IMR-90 (cell line): ENCODE results near the gene VWA5A. TPM values are rescaled to one million over a fixed set of nuclear protein-coding genes. Genes with fewer than 3 reads are reported as not detected.

Source experiments
- ATAC-seq: fragments of 200-7000 bp; cut with Tn5 transposase; 2 replicates; pipeline ENCODE4 v1.9.1; 2020; ENCODE audit warnings: low read depth, mild to moderate bottlenecking, moderate library complexity
- BruUV-seq: library from RNA; stranded (reverse); fragments of 400-500 nt; replicated peaks from 2 replicates; lab custom pipeline; 2021; lab: Mats Ljungman, UMichigan
- CTCF ChIA-PET: fragments of 300-600 bp; formaldehyde crosslinking; extraction: SDS; loops from one replicate; lab custom pipeline; 2021; ENCODE audit warnings: antibody characterized with exemption; lab: Yijun Ruan, JAX
- POLR2A ChIA-PET: fragments of 300-600 bp; sonication (Branson Sonifier 250); formaldehyde crosslinking; loops from one replicate; lab custom pipeline; 2022; ENCODE audit warnings: antibody characterized with exemption; ENCODE audit not compliant: unreplicated experiment; lab: Charles Lee
- DNase-seq: peaks from one replicate; pipeline ENCODE4 v3.0.0; 2013
- H2AFZ ChIP-seq: replicated peaks from 2 replicates; pipeline ENCODE3; 2013; ENCODE audit warnings: low read length, mild to moderate bottlenecking; ENCODE audit not compliant: poor library complexity
- H2AK5ac ChIP-seq: 2 replicates; pipeline ENCODE4 v1.6.1; 2013; ENCODE audit warnings: low read depth, low read length, inconsistent platforms
- H2AK9ac ChIP-seq: replicated peaks from 2 replicates; pipeline ENCODE3; 2013; ENCODE audit warnings: mild to moderate bottlenecking, low read depth, low read length, moderate library complexity; ENCODE audit not compliant: poor library complexity
- H2BK120ac ChIP-seq: 2 replicates; pipeline ENCODE4 v1.6.1; 2013; ENCODE audit warnings: low read depth, low read length, inconsistent platforms
- H2BK15ac ChIP-seq: 3 replicates; pipeline ENCODE4 v1.6.1; 2013; ENCODE audit warnings: low read depth, low read length, inconsistent platforms
- H2BK20ac ChIP-seq: 2 replicates; pipeline ENCODE4 v1.6.1; 2013; ENCODE audit warnings: low read depth, mild to moderate bottlenecking, inconsistent platforms, low read length, moderate library complexity
- H2BK5ac ChIP-seq: 2 replicates; pipeline ENCODE4 v1.6.1; 2013; ENCODE audit warnings: mild to moderate bottlenecking, low read depth, low read length, inconsistent platforms; ENCODE audit not compliant: poor library complexity, severe bottlenecking
- H3K14ac ChIP-seq: replicated peaks from 2 replicates; pipeline ENCODE4 v1.6.1; 2013; ENCODE audit warnings: low read depth, low read length, inconsistent platforms
- H3K18ac ChIP-seq: 2 replicates; pipeline ENCODE4 v1.6.1; 2013; ENCODE audit warnings: low read depth, low read length, control low read depth
- H3K23ac ChIP-seq: 2 replicates; pipeline ENCODE4 v1.6.1; 2013; ENCODE audit warnings: low read depth, low read length, inconsistent platforms
- H3K27ac ChIP-seq: 2 replicates; pipeline ENCODE4 v1.5.1; 2013; ENCODE audit warnings: mild to moderate bottlenecking, control low read depth, low read length; ENCODE audit not compliant: insufficient read depth
- H3K27me3 ChIP-seq: 2 replicates; pipeline ENCODE4 v1.6.1; 2013; ENCODE audit warnings: low read length; ENCODE audit not compliant: control insufficient read depth, insufficient read depth
- H3K36me3 ChIP-seq: 2 replicates; pipeline ENCODE4 v1.6.1; 2013; ENCODE audit warnings: low read length, mixed read lengths; ENCODE audit not compliant: control insufficient read depth, insufficient read depth
- H3K4ac ChIP-seq: 2 replicates; pipeline ENCODE4 v1.6.1; 2013; ENCODE audit warnings: low read depth, low read length, inconsistent platforms
- H3K4me1 ChIP-seq: 2 replicates; pipeline ENCODE4 v1.6.1; 2013; ENCODE audit warnings: low read length, mixed read lengths; ENCODE audit not compliant: control insufficient read depth, insufficient read depth
- H3K4me2 ChIP-seq: 2 replicates; pipeline ENCODE4 v1.6.1; 2013; ENCODE audit warnings: low read depth, mild to moderate bottlenecking, control low read depth, low read length, moderate library complexity
- H3K4me3 ChIP-seq: 2 replicates; pipeline ENCODE4 v1.5.1; 2013; ENCODE audit warnings: low read depth, mild to moderate bottlenecking, control low read depth, low read length, moderate library complexity; ENCODE audit not compliant: insufficient read depth
- H3K56ac ChIP-seq: 2 replicates; pipeline ENCODE4 v1.6.1; 2013; ENCODE audit warnings: low read length, inconsistent platforms; ENCODE audit not compliant: insufficient read depth; ENCODE audit errors: extremely low read depth
- H3K79me1 ChIP-seq, 2 experiments: 2 replicates each; pipeline ENCODE4 v1.6.1; 2013; ENCODE audit warnings: low read length in 2 of 2, inconsistent platforms in 1 of 2, low read depth in 1 of 2
- H3K9ac ChIP-seq: 2 replicates; pipeline ENCODE4 v1.6.1; 2013; ENCODE audit warnings: low read depth, low read length, control low read depth
- H3K9me1 ChIP-seq: 2 replicates; pipeline ENCODE4 v1.6.1; 2013; ENCODE audit warnings: low read length, inconsistent platforms; ENCODE audit not compliant: insufficient read depth
- H3K9me3 ChIP-seq: 2 replicates; pipeline ENCODE4 v1.6.1; 2013; ENCODE audit warnings: low read length; ENCODE audit not compliant: control insufficient read depth, insufficient read depth
- H4K20me1 ChIP-seq: 2 replicates; pipeline ENCODE4 v1.6.1; 2013; ENCODE audit warnings: low read length, inconsistent platforms; ENCODE audit not compliant: insufficient read depth
- H4K5ac ChIP-seq: 2 replicates; pipeline ENCODE4 v1.6.1; 2013; ENCODE audit warnings: mild to moderate bottlenecking, low read depth, low read length, control low read depth
- H4K8ac ChIP-seq, 2 experiments: 2 replicates each; pipeline ENCODE4 v1.6.1; 2013; ENCODE audit warnings: low read depth in 2 of 2, low read length in 2 of 2, control low read depth in 1 of 2, inconsistent platforms in 1 of 2
- H4K91ac ChIP-seq: 2 replicates; pipeline ENCODE4 v1.6.1; 2013; ENCODE audit warnings: low read depth, low read length, inconsistent platforms; ENCODE audit not compliant: insufficient read depth
- BHLHE40 ChIP-seq: fragments of 150-350 bp; IDR thresholded peaks from 2 replicates; pipeline ENCODE4 v1.6.1; 2016; ENCODE audit warnings: mild to moderate bottlenecking, low read depth, low read length
- CEBPB ChIP-seq: IDR thresholded peaks from 2 replicates; pipeline ENCODE4 v1.6.1; 2012; ENCODE audit warnings: low read depth, low read length, improper control_type of control experiment
- CHD1 ChIP-seq: IDR thresholded peaks from 2 replicates; pipeline ENCODE4 v1.6.1; 2012; ENCODE audit warnings: low read depth, low read length, improper control_type of control experiment
- FOS ChIP-seq: fragments of 150-350 bp; IDR thresholded peaks from 2 replicates; pipeline ENCODE4 v1.6.1; 2016; ENCODE audit warnings: low read depth, low read length
- MAFK ChIP-seq: IDR thresholded peaks from 2 replicates; pipeline ENCODE4 v1.6.1; 2012; ENCODE audit warnings: low read depth, low read length, improper control_type of control experiment
- MAZ ChIP-seq: IDR thresholded peaks from 2 replicates; pipeline ENCODE4 v1.6.1; 2012; ENCODE audit warnings: low read depth, mild to moderate bottlenecking, low read length, improper control_type of control experiment, moderate library complexity, borderline replicate concordance
- MXI1 ChIP-seq: IDR thresholded peaks from 2 replicates; pipeline ENCODE4 v1.6.1; 2012; ENCODE audit warnings: low read depth, mild to moderate bottlenecking, low read length, moderate library complexity, borderline replicate concordance
- NFE2L2 ChIP-seq: fragments of 150-350 bp; IDR thresholded peaks from 2 replicates; pipeline ENCODE4 v1.6.1; 2016; ENCODE audit warnings: low read depth, mild to moderate bottlenecking, low read length
- POLR2A ChIP-seq: IDR thresholded peaks from 2 replicates; pipeline ENCODE4 v1.6.1; 2012; ENCODE audit warnings: mild to moderate bottlenecking, low read depth, low read length
- RAD21 ChIP-seq: IDR thresholded peaks from 2 replicates; pipeline ENCODE4 v1.6.1; 2012; ENCODE audit warnings: low read length, improper control_type of control experiment
- RCOR1 ChIP-seq: IDR thresholded peaks from 2 replicates; pipeline ENCODE4 v1.6.1; 2012; ENCODE audit warnings: mild to moderate bottlenecking, low read length, improper control_type of control experiment; ENCODE audit not compliant: insufficient replicate concordance
- RFX5 ChIP-seq: IDR thresholded peaks from 2 replicates; pipeline ENCODE4 v1.8.0; 2012; ENCODE audit warnings: low read depth, mild to moderate bottlenecking, low read length, moderate library complexity
- SMC3 ChIP-seq: fragments of 150-350 bp; IDR thresholded peaks from 2 replicates; pipeline ENCODE4 v1.6.1; 2016; ENCODE audit warnings: low read depth, mild to moderate bottlenecking, antibody characterized with exemption, low read length, moderate library complexity
- WGBS, 2 experiments: methylation state at CpG; one replicate each; pipeline versions ENCODE4 v1.1.5 to v1.1.7; 2013; ENCODE audit warnings: missing lambda C conversion rate in 2 of 2; ENCODE audit not compliant: insufficient read length in 1 of 2; ENCODE audit errors: extremely low coverage in 2 of 2; 5-methylcytosine and 5-hydroxymethylcytosine counted together
- dilution Hi-C: fragments of 300-500 bp; cut with HindIII; formaldehyde crosslinking; loops from one replicate; pipeline ENCODE4 v1.14.3; 2018; ENCODE audit warnings: low sequenced_read_pairs; ENCODE audit not compliant: unreplicated experiment
- in situ Hi-C: fragments of 300-500 bp; cut with MboI; formaldehyde crosslinking; loops from 3 replicates; pipeline ENCODE4 v1.14.3; 2019; ENCODE audit warnings: low sequenced_read_pairs, inconsistent platforms, mixed read lengths
- intact Hi-C: fragments of 100-400 bp; cut with micrococcal nuclease; formaldehyde crosslinking; loops from 2 replicates; pipeline ENCODE4 v1.10.0; 2022
- polyA plus RNA-seq, 3 experiments: library from polyadenylated mRNA; depleted of rRNA; stranded (reverse); fragments of >200 nt; gene quantifications; 2 replicates each; pipeline ENCODE4 v1.2.3, GENCODE V29; 2012; ENCODE audit warnings: low replicate concordance in 1 of 3
- total RNA-seq: library from RNA; depleted of rRNA; stranded (reverse); fragments of >200 nt; gene quantifications from 2 replicates; pipeline ENCODE4 v1.2.3, GENCODE V29; 2012
- TF ChIP-seq, protein P1 (sequence below): fragments of 150-350 bp; IDR thresholded peaks from 2 replicates; pipeline ENCODE4 v1.6.1; 2017; ENCODE audit warnings: mild to moderate bottlenecking, antibody characterized with exemption, low read length, low read depth
- TF ChIP-seq, protein P2 (sequence below): conservative IDR thresholded peaks from 2 replicates; pipeline ENCODE4 v1.5.1; 2012; ENCODE audit warnings: mild to moderate bottlenecking, low read depth, low read length, improper control_type of control experiment
- TF ChIP-seq, protein P3 (sequence below): fragments of 150-350 bp; IDR thresholded peaks from 2 replicates; pipeline ENCODE4 v1.6.1; 2016; ENCODE audit warnings: low read depth, mild to moderate bottlenecking, low read length, moderate library complexity, borderline replicate concordance

Gene VWA5A
- total and polyA plus RNA-seq, 2 of the 4 experiments (the other 2 are of a cell fraction), result 5.6 to 6.8 TPM

DNA sequence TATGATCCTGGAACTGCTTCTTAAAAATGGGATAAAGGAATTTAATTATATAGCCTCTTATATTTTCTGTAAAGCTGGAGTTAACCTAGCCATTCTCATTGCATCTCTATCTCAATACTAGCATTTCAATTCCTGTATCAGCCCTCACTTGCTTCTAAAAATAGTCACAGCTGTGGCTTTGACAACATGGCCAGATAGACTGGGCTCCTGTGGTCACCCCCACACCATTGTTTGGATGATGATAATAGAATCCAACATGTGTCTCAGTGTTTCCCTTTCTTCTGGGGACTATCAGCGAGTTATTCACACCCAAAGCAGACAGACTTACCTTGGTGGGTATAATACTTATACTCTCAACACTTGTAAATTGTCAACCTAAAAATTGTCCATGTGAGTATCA, 6.9 kb downstream of the VWA5A start:
- BruUV-seq, result no TSS peak
- H3K4ac ChIP-seq, result no peak overlapping the region
- H3K14ac ChIP-seq, result no peak overlapping the region
- DNase-seq (no peak), ATAC-seq (no peak)
- H2AK9ac ChIP-seq, result no peak overlapping the region
- H2AFZ ChIP-seq, result no peak overlapping the region
- H2BK15ac ChIP-seq, result no peak overlapping the region
- in situ Hi-C loops, result no loop called here
- no peaks in the 10 kb centered on the region for H3K4me1 ChIP-seq
- no peak overlapping the region for H3K4me3 ChIP-seq
- WGBS, 2 experiments, result no CpG with 5 or more reads among the region's 1 CpG
- dilution Hi-C loops, result no loop called here
- CTCF ChIA-PET, result interaction anchor here (0.7 to 1.8 kb wide), 2 partner anchors 52 to 281 kb away, joined by 3 to 6 read pairs; no protein-coding TSS in a partner anchor
- no peak overlapping the region for H2BK20ac ChIP-seq
- H4K5ac ChIP-seq, result no peak overlapping the region
- TF ChIP-seq CEBPB (no peak), FOS (no peak), POLR2A (no peak), RAD21 (no peak), MXI1 (no peak), MAZ (no peak), RFX5 (no peak), BHLHE40 (no peak), CHD1 (no peak), NFE2L2 (no peak), MAFK (no peak), SMC3 (no peak), RCOR1 (no peak)
- TF ChIP-seq, protein P1, sequence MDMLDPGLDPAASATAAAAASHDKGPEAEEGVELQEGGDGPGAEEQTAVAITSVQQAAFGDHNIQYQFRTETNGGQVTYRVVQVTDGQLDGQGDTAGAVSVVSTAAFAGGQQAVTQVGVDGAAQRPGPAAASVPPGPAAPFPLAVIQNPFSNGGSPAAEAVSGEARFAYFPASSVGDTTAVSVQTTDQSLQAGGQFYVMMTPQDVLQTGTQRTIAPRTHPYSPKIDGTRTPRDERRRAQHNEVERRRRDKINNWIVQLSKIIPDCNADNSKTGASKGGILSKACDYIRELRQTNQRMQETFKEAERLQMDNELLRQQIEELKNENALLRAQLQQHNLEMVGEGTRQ, result no peak
- TF ChIP-seq, protein P2, sequence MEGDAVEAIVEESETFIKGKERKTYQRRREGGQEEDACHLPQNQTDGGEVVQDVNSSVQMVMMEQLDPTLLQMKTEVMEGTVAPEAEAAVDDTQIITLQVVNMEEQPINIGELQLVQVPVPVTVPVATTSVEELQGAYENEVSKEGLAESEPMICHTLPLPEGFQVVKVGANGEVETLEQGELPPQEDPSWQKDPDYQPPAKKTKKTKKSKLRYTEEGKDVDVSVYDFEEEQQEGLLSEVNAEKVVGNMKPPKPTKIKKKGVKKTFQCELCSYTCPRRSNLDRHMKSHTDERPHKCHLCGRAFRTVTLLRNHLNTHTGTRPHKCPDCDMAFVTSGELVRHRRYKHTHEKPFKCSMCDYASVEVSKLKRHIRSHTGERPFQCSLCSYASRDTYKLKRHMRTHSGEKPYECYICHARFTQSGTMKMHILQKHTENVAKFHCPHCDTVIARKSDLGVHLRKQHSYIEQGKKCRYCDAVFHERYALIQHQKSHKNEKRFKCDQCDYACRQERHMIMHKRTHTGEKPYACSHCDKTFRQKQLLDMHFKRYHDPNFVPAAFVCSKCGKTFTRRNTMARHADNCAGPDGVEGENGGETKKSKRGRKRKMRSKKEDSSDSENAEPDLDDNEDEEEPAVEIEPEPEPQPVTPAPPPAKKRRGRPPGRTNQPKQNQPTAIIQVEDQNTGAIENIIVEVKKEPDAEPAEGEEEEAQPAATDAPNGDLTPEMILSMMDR, result no peak
- TF ChIP-seq, protein P3, sequence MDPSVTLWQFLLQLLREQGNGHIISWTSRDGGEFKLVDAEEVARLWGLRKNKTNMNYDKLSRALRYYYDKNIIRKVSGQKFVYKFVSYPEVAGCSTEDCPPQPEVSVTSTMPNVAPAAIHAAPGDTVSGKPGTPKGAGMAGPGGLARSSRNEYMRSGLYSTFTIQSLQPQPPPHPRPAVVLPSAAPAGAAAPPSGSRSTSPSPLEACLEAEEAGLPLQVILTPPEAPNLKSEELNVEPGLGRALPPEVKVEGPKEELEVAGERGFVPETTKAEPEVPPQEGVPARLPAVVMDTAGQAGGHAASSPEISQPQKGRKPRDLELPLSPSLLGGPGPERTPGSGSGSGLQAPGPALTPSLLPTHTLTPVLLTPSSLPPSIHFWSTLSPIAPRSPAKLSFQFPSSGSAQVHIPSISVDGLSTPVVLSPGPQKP, result no peak
- H3K9me1 ChIP-seq, result peaks cover 2% of the 10 kb centered on the region; the same call in 1 of the 2 replicates
- H4K20me1 ChIP-seq, result no peaks in the 10 kb centered on the region
- no peak overlapping the region for H3K9ac ChIP-seq
- no peak overlapping the region for H3K23ac ChIP-seq
- H3K27me3 ChIP-seq, result no peaks in the 10 kb centered on the region
- no peak overlapping the region for H3K18ac ChIP-seq
- H3K9me3 ChIP-seq, result no peaks in the 10 kb centered on the region
- H3K27ac ChIP-seq, result no peak overlapping the region
- H3K36me3 ChIP-seq, result peaks cover 24% of the 10 kb centered on the region
- H2BK120ac ChIP-seq, result no peak overlapping the region
- POLR2A ChIA-PET, result no interaction called here
- H3K4me2 ChIP-seq, result no peak overlapping the region
- H4K91ac ChIP-seq, result no peak overlapping the region
- H4K8ac ChIP-seq, result no peak overlapping the region
- H2AK5ac ChIP-seq, result no peak overlapping the region
- no peaks in the 10 kb centered on the region for H3K79me1 ChIP-seq
- no peak overlapping the region for H2BK5ac ChIP-seq
- intact Hi-C loops, result no loop called here
- no peak overlapping the region for H3K56ac ChIP-seq
